H1 (cell line): ENCODE results near the gene ZBTB40. TPM values are rescaled to one million over a fixed set of nuclear protein-coding genes. Genes with fewer than 3 reads are reported as not detected.

Experiments used
- CTCF ChIA-PET: fragments of 300-600 bp; sonication (Branson Sonifier 250); formaldehyde crosslinking; loops from one replicate; lab custom pipeline; 2021; ENCODE audit not compliant: partially characterized antibody; lab: Charles Lee
- POLR2A ChIA-PET: fragments of 300-600 bp; sonication (Branson Sonifier 250); formaldehyde crosslinking; loops from one replicate; lab custom pipeline; 2021; ENCODE audit warnings: inconsistent platforms; ENCODE audit not compliant: partially characterized antibody; lab: Charles Lee
- DNase-seq, 2 experiments: peaks; one replicate each; pipeline versions ENCODE4 v3.0.0 to v3.0.0-alpha.2; 2010 to 2022; ENCODE audit warnings: low spot score in 2 of 2, low read depth in 1 of 2, mixed read lengths in 1 of 2
- FAIRE-seq: peaks from 2 replicates; lab custom pipeline; 2011; peaks lifted over from hg19 to GRCh38; lab: Jason Lieb, UNC
- H2AFZ ChIP-seq: 2 replicates; pipeline ENCODE4 v1.8.1; 2012; ENCODE audit warnings: low read length, inconsistent platforms
- H2AK5ac ChIP-seq: 2 replicates; pipeline ENCODE4 v1.6.1; 2013; ENCODE audit warnings: low read depth, low read length
- H2BK120ac ChIP-seq: replicated peaks from 2 replicates; pipeline ENCODE3; 2013; ENCODE audit warnings: low read depth, low read length, inconsistent platforms
- H2BK12ac ChIP-seq: 2 replicates; pipeline ENCODE4 v1.6.1; 2013; ENCODE audit warnings: low read depth, low read length
- H2BK15ac ChIP-seq: 2 replicates; pipeline ENCODE4 v1.6.1; 2013; ENCODE audit warnings: low read length
- H2BK20ac ChIP-seq: 2 replicates; pipeline ENCODE4 v1.6.1; 2013; ENCODE audit warnings: low read length
- H2BK5ac ChIP-seq: 2 replicates; pipeline ENCODE4 v1.6.1; 2013; ENCODE audit warnings: low read depth, low read length
- H3K14ac ChIP-seq: 2 replicates; pipeline ENCODE4 v1.6.1; 2013; ENCODE audit warnings: inconsistent platforms; ENCODE audit not compliant: insufficient read length
- H3K18ac ChIP-seq: 2 replicates; pipeline ENCODE4 v1.6.1; 2013; ENCODE audit warnings: low read length; ENCODE audit errors: extremely low read depth
- H3K23ac ChIP-seq: 2 replicates; pipeline ENCODE4 v1.6.1; 2013; ENCODE audit warnings: inconsistent platforms; ENCODE audit not compliant: insufficient read length
- H3K23me2 ChIP-seq: 2 replicates; pipeline ENCODE4 v1.6.1; 2013; ENCODE audit warnings: low read depth, low read length
- H3K27ac ChIP-seq: 2 replicates; pipeline ENCODE4 v1.6.1; 2011; ENCODE audit warnings: low read depth, low read length, inconsistent platforms
- H3K27me3 ChIP-seq, 4 experiments: replicated peaks in 1 of 4; 1 replicate in 1 of 4; 2 replicates in 3 of 4; pipeline versions ENCODE4 v1.6.1 to v1.8.1; 2011 to 2013; ENCODE audit warnings: low read length in 3 of 4, mild to moderate bottlenecking in 3 of 4, inconsistent platforms in 2 of 4, mixed read lengths in 2 of 4, moderate library complexity in 1 of 4; ENCODE audit not compliant: control insufficient read depth in 3 of 4, insufficient read depth in 3 of 4; ENCODE audit errors: extremely low read depth in 1 of 4
- H3K36me3 ChIP-seq, 4 experiments: 2 replicates each; pipeline versions ENCODE4 v1.6.1 to v1.8.1; 2011 to 2013; ENCODE audit warnings: mild to moderate bottlenecking in 4 of 4, low read length in 3 of 4, moderate library complexity in 2 of 4, control low read depth in 1 of 4, inconsistent platforms in 1 of 4; ENCODE audit not compliant: insufficient read depth in 4 of 4, control insufficient read depth in 2 of 4
- H3K4ac ChIP-seq: replicated peaks from 2 replicates; pipeline ENCODE3; 2013; ENCODE audit warnings: low read length, low read depth, mixed read lengths, inconsistent platforms; ENCODE audit not compliant: insufficient read length
- H3K4me1 ChIP-seq, 4 experiments: replicated peaks in 1 of 4; 1 replicate in 1 of 4; 2 replicates in 3 of 4; pipeline versions ENCODE4 v1.6.1 to v1.8.1; 2011 to 2013; ENCODE audit warnings: low read length in 3 of 4, inconsistent platforms in 2 of 4, mixed read lengths in 1 of 4; ENCODE audit not compliant: insufficient read depth in 4 of 4, control insufficient read depth in 3 of 4
- H3K4me2 ChIP-seq, 2 experiments: 2 replicates each; pipeline versions ENCODE4 v1.6.1 to v1.8.1; 2011 to 2013; ENCODE audit warnings: low read depth in 2 of 2, low read length in 2 of 2, control low read depth in 1 of 2, inconsistent platforms in 1 of 2, mild to moderate bottlenecking in 1 of 2; ENCODE audit not compliant: insufficient read depth in 1 of 2
- H3K4me3 ChIP-seq, 4 experiments: fragments of 200-600, 300-600 bp in 1 of 4; sonication (generic), shearing (Covaris generic), sonication (Bioruptor Twin) in 1 of 4; 2 replicates each; pipeline versions ENCODE4 v1.5.1 to v1.8.1; 2011 to 2016; ENCODE audit warnings: low read length in 4 of 4, low read depth in 3 of 4, control low read depth in 2 of 4, inconsistent platforms in 2 of 4, mild to moderate bottlenecking in 2 of 4, mixed read lengths in 1 of 4, moderate library complexity in 1 of 4; ENCODE audit not compliant: insufficient read depth in 2 of 4; ENCODE audit errors: extremely low read depth in 1 of 4
- H3K56ac ChIP-seq: replicated peaks from 2 replicates; pipeline ENCODE3; 2013; ENCODE audit warnings: low read depth, mild to moderate bottlenecking, mixed read lengths, low read length, inconsistent platforms; ENCODE audit not compliant: insufficient read length
- H3K79me1 ChIP-seq: 2 replicates; pipeline ENCODE4 v1.6.1; 2013; ENCODE audit warnings: low read depth, low read length, control low read depth
- H3K79me2 ChIP-seq, 2 experiments: 2 replicates each; pipeline versions ENCODE4 v1.6.1 to v1.8.1; 2012 to 2013; ENCODE audit warnings: low read length in 2 of 2, mild to moderate bottlenecking in 2 of 2, inconsistent platforms in 1 of 2; ENCODE audit not compliant: insufficient read depth in 2 of 2, control insufficient read depth in 1 of 2
- H3K9ac ChIP-seq, 4 experiments: replicated peaks in 1 of 4; 1 replicate in 1 of 4; 2 replicates in 3 of 4; pipeline versions ENCODE4 v1.6.1 to v1.8.1; 2011 to 2013; ENCODE audit warnings: low read depth in 3 of 4, low read length in 3 of 4, control low read depth in 2 of 4, mild to moderate bottlenecking in 2 of 4, moderate library complexity in 2 of 4, inconsistent platforms in 1 of 4; ENCODE audit errors: extremely low read depth in 1 of 4
- H3K9me3 ChIP-seq, 2 experiments: 2 replicates each; pipeline versions ENCODE4 v1.6.1 to v1.8.1; 2012 to 2013; ENCODE audit warnings: mild to moderate bottlenecking in 2 of 2, moderate library complexity in 2 of 2, control low read depth in 1 of 2, inconsistent platforms in 1 of 2, low read depth in 1 of 2, low read length in 1 of 2, mixed read lengths in 1 of 2; ENCODE audit not compliant: insufficient read depth in 2 of 2
- H4K20me1 ChIP-seq, 2 experiments: replicated peaks in 1 of 2; 2 replicates each; pipeline versions ENCODE3 to v1.8.1; 2011 to 2013; ENCODE audit warnings: inconsistent platforms in 2 of 2, low read length in 2 of 2, mild to moderate bottlenecking in 1 of 2; ENCODE audit not compliant: insufficient read depth in 2 of 2, control insufficient read depth in 1 of 2
- H4K5ac ChIP-seq: 2 replicates; pipeline ENCODE4 v1.6.1; 2013; ENCODE audit warnings: low read length, low read depth, mixed read lengths, inconsistent platforms; ENCODE audit not compliant: insufficient read length
- H4K8ac ChIP-seq: 2 replicates; pipeline ENCODE4 v1.8.0; 2013; ENCODE audit warnings: mild to moderate bottlenecking, moderate library complexity, low read length, inconsistent platforms; ENCODE audit not compliant: insufficient read depth; ENCODE audit errors: extremely low read depth
- H4K91ac ChIP-seq: replicated peaks from 2 replicates; pipeline ENCODE3; 2013; ENCODE audit warnings: low read length, mixed read lengths, inconsistent platforms; ENCODE audit not compliant: insufficient read length
- JUN ChIP-seq: IDR thresholded peaks from 2 replicates; pipeline ENCODE4 v1.6.1; 2011; ENCODE audit warnings: low read depth, mild to moderate bottlenecking, improper control_type of control experiment, low read length
- POLR2AphosphoS5 ChIP-seq: IDR thresholded peaks from 2 replicates; pipeline ENCODE4 v1.6.1; 2011; ENCODE audit warnings: low read depth, low read length
- SP1 ChIP-seq: IDR thresholded peaks from 2 replicates; pipeline ENCODE4 v1.6.1; 2011; ENCODE audit warnings: low read depth, low read length
- TEAD4 ChIP-seq: IDR thresholded peaks from 2 replicates; pipeline ENCODE4 v1.6.1; 2012; ENCODE audit warnings: low read depth, low read length, inconsistent platforms, mixed read lengths
- WGBS, 2 experiments: shearing (Covaris generic) in 1 of 2; methylation state at CpG; one replicate each; pipeline versions ENCODE4 v1.1.6 to v1.1.7; 2013 to 2015; ENCODE audit warnings: low lambda C conversion rate in 2 of 2, mixed read lengths in 2 of 2, inconsistent platforms in 1 of 2, low coverage in 1 of 2, missing lambda C conversion rate in 1 of 2; ENCODE audit not compliant: insufficient replicate concordance in 2 of 2, insufficient coverage in 1 of 2, insufficient read length in 1 of 2; ENCODE audit errors: extremely low coverage in 1 of 2, missing lambda C conversion rate in 1 of 2; 5-methylcytosine and 5-hydroxymethylcytosine counted together
- polyA plus RNA-seq, 7 experiments: library from polyadenylated mRNA; depleted of rRNA in 3 of 7; stranded (reverse) in 5 of 7; unstranded in 2 of 7; fragments of >200 nt in 5 of 7; fragments of 200-250 nt in 2 of 7; gene quantifications; 1 replicate in 5 of 7; 2 replicates in 1 of 7; 4 replicates in 1 of 7; pipeline versions ENCODE4 v1.2.1 to v1.2.3, GENCODE V29; 2011 to 2013; ENCODE audit warnings: missing spikeins in 2 of 7, mixed read lengths in 2 of 7
- total RNA-seq: library from RNA; stranded (reverse); fragmentation: NEBNext Ultra II Directional; extraction: Animal tissue kit (Norgen Biotek cat#: 25700); gene quantifications from 2 replicates; pipeline ENCODE4 v1.2.1, GENCODE V29; 2021

ZBTB40 gene
- total and polyA plus RNA-seq, 2 of the 8 experiments (the other 6 are each of a cell fraction or from before 2014, with no cell fraction given): 3.1 to 19.3 TPM

DNA sequence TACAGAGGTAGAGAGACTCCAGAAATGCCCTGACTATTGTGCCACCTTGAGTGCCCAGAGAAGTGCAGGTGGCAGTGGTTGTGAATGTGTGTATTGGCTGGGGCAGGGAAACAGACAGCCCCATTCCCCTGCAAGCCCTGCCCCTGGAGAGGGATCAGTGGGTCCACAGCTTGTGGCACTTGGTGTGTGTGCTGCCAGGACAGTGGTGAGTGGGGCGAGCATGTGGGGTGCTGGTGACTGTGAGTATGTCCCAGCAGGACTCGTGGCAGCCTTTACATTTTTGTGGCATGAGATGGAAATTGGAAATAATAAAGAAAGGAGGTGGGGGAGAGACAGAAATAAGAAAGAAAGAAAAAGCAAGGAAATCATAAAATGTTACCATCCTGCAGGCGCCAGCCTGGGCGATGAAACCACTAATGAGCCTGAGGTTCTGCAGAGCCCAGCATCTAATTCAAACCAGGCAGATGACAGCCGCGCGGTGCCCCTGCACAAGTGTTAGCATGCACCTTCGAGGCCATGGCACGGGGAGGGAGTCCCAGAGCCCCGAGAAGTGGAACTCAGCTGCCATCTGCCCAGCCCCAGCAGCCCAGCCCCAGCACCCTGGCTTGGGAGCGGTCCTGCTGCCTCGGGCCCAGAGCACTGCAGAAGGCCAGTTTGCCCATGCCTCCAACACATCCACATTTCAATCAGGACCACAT is 49.1 kb upstream of the ZBTB40 start:
- WGBS, 2 experiments: 88% methylated on average over 12 of the region's 12 CpGs; no CpG with 5 or more reads in 1 of the 2 experiments
- Histone ChIP-seq H3K23me2 (no peaks in the 10 kb centered on the region; the same call in 1 of the 2 replicates), H4K8ac (no peak overlapping the region), H3K9ac (no peak overlapping the region), H3K23ac (no peak overlapping the region), H4K20me1 (no peaks in the 10 kb centered on the region), H3K18ac (no peak overlapping the region), H3K36me3 (no peaks in the 10 kb centered on the region), H3K4me3 (no peak overlapping the region), H4K91ac (no peak overlapping the region), H3K27ac (no peak overlapping the region), H2BK12ac (no peak overlapping the region), H2BK120ac (no peak overlapping the region), H2BK5ac (no peak overlapping the region), H3K4ac (no peak overlapping the region), H3K27me3 (peaks cover 0 to 1% (median 0%) of the 10 kb centered on the region in 4 experiments; a peak in 1 of 7 replicates), H2BK20ac (no peak overlapping the region), H2AFZ (no peak overlapping the region), H3K79me1 (no peaks in the 10 kb centered on the region), H2BK15ac (no peak overlapping the region), H3K4me2 (no peak overlapping the region), H3K4me1 (no peaks in the 10 kb centered on the region), H3K14ac (no peak overlapping the region), H2AK5ac (no peak overlapping the region), H3K9me3 (no peaks in the 10 kb centered on the region), H4K5ac (no peak overlapping the region), H3K56ac (no peak overlapping the region), H3K79me2 (no peaks in the 10 kb centered on the region)
- ChIA-PET POLR2A (no interaction called here), CTCF (interaction anchor here (0.6 to 3.0 kb wide), 3 partner anchors 14 to 1233 kb away, joined by 3 to 14 read pairs (median 3); no protein-coding TSS in a partner anchor)
- TF ChIP-seq JUN (no peak), SP1 (no peak), TEAD4 (no peak), POLR2AphosphoS5 (no peak)
- no peak for FAIRE-seq
- no peak for DNase-seq
